CD4-positive, alpha-beta memory T cell (primary cell): Measurements from ENCODE around the gene MAP4K4. TPM values are rescaled to one million over a fixed set of nuclear protein-coding genes. Genes with fewer than 3 reads are reported as not detected.

Source experiments
- CTCF ChIA-PET: fragments of 350-600 bp; sonication (Branson Sonifier 250); formaldehyde crosslinking; loops from one replicate; lab custom pipeline; 2021; ENCODE audit warnings: inconsistent platforms; ENCODE audit not compliant: partially characterized antibody; lab: Charles Lee
- POLR2A ChIA-PET: fragments of 350-600 bp; sonication (Branson Sonifier 250); formaldehyde crosslinking; loops from one replicate; lab custom pipeline; 2021; ENCODE audit not compliant: partially characterized antibody; lab: Charles Lee
- DNase-seq, 5 donors: peaks; one replicate each; pipeline versions ENCODE4 v3.0.0 to v3.0.0-alpha.2; 2020 to 2022; ENCODE audit warnings: mixed read lengths in 1 of 5
- H3K27ac ChIP-seq: one replicate; pipeline ENCODE4 v1.7.0; 2013; ENCODE audit warnings: low read depth, low read length
- H3K27me3 ChIP-seq: 2 replicates; pipeline ENCODE4 v1.7.0; 2013; ENCODE audit warnings: mild to moderate bottlenecking, low read length, moderate library complexity; ENCODE audit not compliant: insufficient read depth
- H3K36me3 ChIP-seq: 2 replicates; pipeline ENCODE4 v1.7.0; 2013; ENCODE audit warnings: mild to moderate bottlenecking, low read length, moderate library complexity; ENCODE audit not compliant: insufficient read depth
- H3K4me1 ChIP-seq: 2 replicates; pipeline ENCODE4 v1.7.0; 2013; ENCODE audit warnings: mild to moderate bottlenecking, low read length, moderate library complexity; ENCODE audit not compliant: insufficient read depth
- H3K4me3 ChIP-seq, 2 donors: one replicate each; pipeline ENCODE4 v1.7.0; 2013; ENCODE audit warnings: low read length in 2 of 2, mild to moderate bottlenecking in 1 of 2
- H3K9me3 ChIP-seq, 2 donors: one replicate each; pipeline ENCODE4 v1.7.0; 2013; ENCODE audit warnings: low read length in 2 of 2, control low read depth in 1 of 2; ENCODE audit not compliant: control insufficient read depth in 1 of 2
- H3K27ac Mint-ChIP-seq, 7 donors: one replicate each; pipeline ENCODE4 v1.8.0; 2020 to 2021; ENCODE audit warnings: mixed read lengths in 7 of 7, mild to moderate bottlenecking in 6 of 7, inconsistent platforms in 3 of 7, moderate library complexity in 3 of 7
- H3K27me3 Mint-ChIP-seq, 2 donors: one replicate each; pipeline ENCODE4 v1.8.0; 2020 to 2021; ENCODE audit warnings: mixed read lengths in 2 of 2
- H3K36me3 Mint-ChIP-seq, 2 donors: one replicate each; pipeline ENCODE4 v1.8.0; 2020 to 2021; ENCODE audit warnings: mixed read lengths in 2 of 2, inconsistent platforms in 1 of 2, mild to moderate bottlenecking in 1 of 2
- H3K4me1 Mint-ChIP-seq, 4 donors: one replicate each; pipeline ENCODE4 v1.8.0; 2020 to 2021; ENCODE audit warnings: mixed read lengths in 4 of 4, mild to moderate bottlenecking in 1 of 4
- H3K4me3 Mint-ChIP-seq, 8 donors: one replicate each; pipeline ENCODE4 v1.8.0; 2020 to 2021; ENCODE audit warnings: mixed read lengths in 8 of 8, mild to moderate bottlenecking in 7 of 8, moderate library complexity in 6 of 8, inconsistent platforms in 3 of 8
- H3K9me3 Mint-ChIP-seq, 8 donors: one replicate each; pipeline ENCODE4 v1.8.0; 2020 to 2021; ENCODE audit warnings: mixed read lengths in 8 of 8, mild to moderate bottlenecking in 5 of 8, inconsistent platforms in 3 of 8, moderate library complexity in 1 of 8
- intact Hi-C: fragments of 100-400 bp; cut with micrococcal nuclease; formaldehyde crosslinking; loops from one replicate; pipeline ENCODE4 v1.15.1; 2023
- polyA plus RNA-seq, 2 donors: library from polyadenylated mRNA; unstranded; fragments of 300-500 nt; fragmentation: Illumina TruSeq; gene quantifications; one replicate each; pipeline ENCODE4 v1.2.3, GENCODE V29; 2021
- total RNA-seq, 2 experiments: library from RNA; stranded (reverse); gene quantifications; one replicate each; pipeline ENCODE4 v1.2.3, GENCODE V29; 2021

Gene MAP4K4
- total and polyA plus RNA-seq, 4 experiments from 2014 or later: 2.4 to 114 (median 62.2) TPM

GRCh38 chr2:101762451-101763171, 65.1 kb downstream of the MAP4K4 start:
- ChIA-PET CTCF (interaction anchor here (0.8 to 2.6 kb wide), 6 partner anchors 9 to 343 kb away, joined by 3 to 9 read pairs (median 3); no protein-coding TSS in a partner anchor), POLR2A (interaction anchor here (0.9 to 2.3 kb wide), 3 partner anchors 9 to 65 kb away, joined by 3 to 6 read pairs (median 4); partner anchors contain the start of gene MAP4K4)
- Histone ChIP-seq H3K4me3 (no peak overlapping the region), H3K4me1 (peaks cover 72% of the 10 kb centered on the region), H3K27me3 (no peaks in the 10 kb centered on the region), H3K36me3 (no peaks in the 10 kb centered on the region), H3K9me3 (no peaks in the 10 kb centered on the region), H3K27ac (no peak overlapping the region)
- Mint-ChIP-seq H3K36me3 (peaks cover 0 to 2% of the 10 kb centered on the region in 2 donors), H3K4me3 (peak overlapping the region in 6 of 8 donors; percentile 5 to 50 (median 28)), H3K27ac (peak overlapping the region in 5 of 7 donors; percentile 5 to 71 (median 58)), H3K9me3 (no peaks in the 10 kb centered on the region), H3K4me1 (peaks cover 60 to 80% (median 67%) of the 10 kb centered on the region in 4 donors), H3K27me3 (no peaks in the 10 kb centered on the region)
- DNase-seq: no peak
- intact Hi-C loops: no loop called here

- peaks cover 62 to 80% (median 67%) of the 10 kb centered on the region in 4 donors for H3K4me1 Mint-ChIP-seq
- Histone ChIP-seq H3K36me3 (no peaks in the 10 kb centered on the region), H3K27ac (no peak overlapping the region), H3K9me3 (no peaks in the 10 kb centered on the region), H3K4me3 (no peak overlapping the region), H3K4me1 (peaks cover 72% of the 10 kb centered on the region), H3K27me3 (no peaks in the 10 kb centered on the region)
- H3K4me3 Mint-ChIP-seq: peak overlapping the region in 2 of 8 donors; percentile 0 to 14
- intact Hi-C loops: no loop called here
- H3K27me3 Mint-ChIP-seq: no peaks in the 10 kb centered on the region
- ChIA-PET CTCF (interaction anchor here (1.2 to 2.6 kb wide), 5 partner anchors 8 to 345 kb away, joined by 3 to 9 read pairs (median 3); no protein-coding TSS in a partner anchor), POLR2A (interaction anchor here (0.6 to 2.3 kb wide), 5 partner anchors 10 to 66 kb away, joined by 3 to 6 read pairs (median 3); partner anchors contain the start of gene MAP4K4)
- no peaks in the 10 kb centered on the region for H3K9me3 Mint-ChIP-seq
- peak overlapping the region in 4 of 7 donors; percentile 10 to 71 (median 20) for H3K27ac Mint-ChIP-seq
- no peak for DNase-seq
- H3K36me3 Mint-ChIP-seq: peaks cover 0 to 2% of the 10 kb centered on the region in 2 donors
Measured at GRCh38 chr2:101763496-101764333, 66.2 kb downstream of the MAP4K4 start.

GRCh38 chr2:101766337-101766736, 68.8 kb downstream of the MAP4K4 start:
- H3K4me3 Mint-ChIP-seq: peak overlapping the region in 5 of 8 donors; percentile 7 to 52 (median 21)
- Histone ChIP-seq H3K4me3 (no peak overlapping the region), H3K4me1 (peaks cover 86% of the 10 kb centered on the region), H3K36me3 (no peaks in the 10 kb centered on the region), H3K27me3 (no peaks in the 10 kb centered on the region), H3K9me3 (no peaks in the 10 kb centered on the region), H3K27ac (no peak overlapping the region)
- H3K4me1 Mint-ChIP-seq: peaks cover 72 to 95% (median 82%) of the 10 kb centered on the region in 4 donors
- no peaks in the 10 kb centered on the region for H3K27me3 Mint-ChIP-seq
- H3K36me3 Mint-ChIP-seq: no peaks in the 10 kb centered on the region
- no peak for DNase-seq
- H3K27ac Mint-ChIP-seq: peak overlapping the region in 6 of 7 donors; percentile 3 to 86 (median 72)
- ChIA-PET CTCF (interaction anchor here (0.7 to 1.5 kb wide), 4 partner anchors 12 to 65 kb away, joined by 3 to 6 read pairs (median 4); no protein-coding TSS in a partner anchor), POLR2A (interaction anchor here (1.6 kb wide), 1 partner anchor 10 kb away, joined by 3 read pairs; no protein-coding TSS in a partner anchor)
- intact Hi-C loops: loop anchor here (2.0 to 5.0 kb wide), 2 partner anchors 14 to 64 kb away; no protein-coding TSS in a partner anchor
- H3K9me3 Mint-ChIP-seq: no peaks in the 10 kb centered on the region

DNA sequence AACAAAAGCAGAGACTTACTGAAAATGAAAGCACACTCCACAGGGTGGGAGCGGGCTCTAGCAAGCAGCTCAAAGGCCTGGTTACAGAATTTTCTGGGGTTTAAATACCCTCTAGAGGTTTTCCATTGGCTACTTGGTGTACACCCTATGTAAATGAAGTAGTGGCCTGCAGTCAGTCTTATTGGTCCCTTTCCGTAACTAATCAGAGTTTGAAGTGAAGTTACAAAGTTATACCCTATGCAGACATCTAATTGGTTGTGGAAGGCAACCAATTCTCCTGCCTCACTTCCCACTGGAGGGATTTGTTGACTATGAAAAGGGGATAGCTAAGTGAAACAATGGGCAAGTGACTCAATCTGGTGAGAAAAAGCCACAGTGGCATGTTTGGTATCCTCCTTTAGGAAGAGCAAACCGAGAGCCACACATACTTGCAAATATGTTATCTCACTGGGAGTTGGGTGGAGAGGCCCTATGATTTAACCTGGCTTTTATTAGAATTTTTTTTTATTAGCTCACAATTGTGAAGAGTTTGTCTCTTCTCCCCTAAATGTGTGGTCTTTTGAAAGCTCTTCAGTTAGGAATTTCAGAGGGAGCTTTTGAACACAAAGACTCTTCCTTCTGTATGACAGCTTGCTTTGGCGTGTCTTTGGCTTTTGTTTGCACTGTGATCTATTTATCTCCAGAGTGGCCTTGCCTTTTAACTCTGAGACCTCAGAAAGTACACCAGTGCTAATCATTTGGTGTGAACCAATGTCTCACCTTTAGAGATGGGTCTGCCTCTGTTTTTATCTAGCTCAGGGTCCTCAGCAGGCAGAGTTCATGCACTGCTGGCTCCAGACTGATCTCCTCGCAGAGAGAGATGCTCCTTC, 69.6 kb downstream of the MAP4K4 start:
- POLR2A ChIA-PET: interaction anchor here (0.9 to 1.6 kb wide), 3 partner anchors 11 to 62 kb away, joined by 3 to 4 read pairs (median 4); no protein-coding TSS in a partner anchor
- intact Hi-C loops: loop anchor here (2.0 to 5.0 kb wide), 2 partner anchors 14 to 65 kb away; no protein-coding TSS in a partner anchor
- DNase-seq: no peak
- H3K4me3 Mint-ChIP-seq: peak overlapping the region in 5 of 8 donors; percentile 17 to 52 (median 46)
- no peaks in the 10 kb centered on the region for H3K27me3 ChIP-seq
- peaks cover 88% of the 10 kb centered on the region for H3K4me1 ChIP-seq
- no peaks in the 10 kb centered on the region for H3K36me3 ChIP-seq
- peaks cover 75 to 96% (median 84%) of the 10 kb centered on the region in 4 donors for H3K4me1 Mint-ChIP-seq
- H3K9me3 Mint-ChIP-seq: no peaks in the 10 kb centered on the region
- H3K27me3 Mint-ChIP-seq: no peaks in the 10 kb centered on the region
- no peak overlapping the region for H3K4me3 ChIP-seq
- no peaks in the 10 kb centered on the region for H3K9me3 ChIP-seq
- H3K27ac ChIP-seq: no peak overlapping the region
- CTCF ChIA-PET: interaction anchor here (0.7 to 2.5 kb wide), 8 partner anchors 12 to 348 kb away, joined by 3 to 7 read pairs (median 3); no protein-coding TSS in a partner anchor
- no peaks in the 10 kb centered on the region for H3K36me3 Mint-ChIP-seq
- H3K27ac Mint-ChIP-seq: peak overlapping the region; percentile 32 to 86 (median 70)

DNA sequence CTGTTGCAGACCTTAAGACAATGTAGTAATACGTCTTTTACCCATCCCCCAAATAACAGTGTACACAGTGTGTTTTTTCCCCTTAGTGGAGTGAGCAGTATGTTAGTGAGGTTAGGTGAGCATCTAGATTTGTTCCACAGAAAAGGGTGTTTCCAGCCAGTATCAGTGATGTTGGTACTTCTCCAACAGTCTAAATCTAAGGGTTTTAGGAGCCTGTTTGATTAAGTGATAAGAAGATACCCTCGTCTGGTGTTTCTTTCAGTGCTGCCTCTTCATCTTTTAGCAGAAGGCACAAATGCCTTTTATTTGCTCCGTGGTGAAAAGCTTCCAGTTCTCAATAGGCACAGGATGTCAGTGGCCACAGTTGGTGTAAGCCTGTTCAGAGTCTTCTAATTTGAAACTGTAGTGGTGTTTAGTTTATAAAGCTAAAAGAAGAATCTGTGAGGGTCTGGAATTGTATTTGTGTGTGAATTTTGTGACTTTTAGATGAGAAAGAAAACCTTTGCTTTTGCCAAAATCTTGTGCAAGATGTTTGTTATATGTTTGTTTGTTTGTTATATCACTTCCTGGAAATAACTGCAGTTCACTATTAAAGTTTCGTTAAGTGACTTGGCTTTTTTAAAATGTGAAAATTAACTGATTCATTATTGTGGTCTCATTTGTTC, 71.2 kb downstream of the MAP4K4 start:
- Mint-ChIP-seq H3K4me1 (peaks cover 73 to 95% (median 82%) of the 10 kb centered on the region in 4 donors), H3K4me3 (peak overlapping the region in 6 of 8 donors; percentile 10 to 59 (median 53)), H3K27ac (peak overlapping the region; percentile 7 to 61 (median 36)), H3K9me3 (no peaks in the 10 kb centered on the region), H3K27me3 (no peaks in the 10 kb centered on the region), H3K36me3 (no peaks in the 10 kb centered on the region)
- Histone ChIP-seq H3K36me3 (no peaks in the 10 kb centered on the region), H3K27ac (no peak overlapping the region), H3K9me3 (no peaks in the 10 kb centered on the region), H3K4me3 (no peak overlapping the region), H3K4me1 (peaks cover 88% of the 10 kb centered on the region), H3K27me3 (no peaks in the 10 kb centered on the region)
- ChIA-PET POLR2A (interaction anchor here (0.6 to 0.9 kb wide), 3 partner anchors 10 to 44 kb away, joined by 3 to 4 read pairs (median 3); no protein-coding TSS in a partner anchor), CTCF (interaction anchor here (2.5 to 4.0 kb wide), 2 partner anchors 63 to 350 kb away, joined by 7 to 17 read pairs; no protein-coding TSS in a partner anchor)
- peak in 3 of 5 donors; percentile 11 to 22 (median 17) for DNase-seq
- intact Hi-C loops: loop anchor here (5.0 kb wide), 1 partner anchor 66 kb away; no protein-coding TSS in a partner anchor
